Islet precursor cell (in vitro differentiated cells): Measurements from ENCODE around the gene BANF2.

Experiments used
- DNase-seq: peaks from one replicate; pipeline ENCODE4 v3.0.0-alpha.2; 2018

The BANF2 gene

DNA sequence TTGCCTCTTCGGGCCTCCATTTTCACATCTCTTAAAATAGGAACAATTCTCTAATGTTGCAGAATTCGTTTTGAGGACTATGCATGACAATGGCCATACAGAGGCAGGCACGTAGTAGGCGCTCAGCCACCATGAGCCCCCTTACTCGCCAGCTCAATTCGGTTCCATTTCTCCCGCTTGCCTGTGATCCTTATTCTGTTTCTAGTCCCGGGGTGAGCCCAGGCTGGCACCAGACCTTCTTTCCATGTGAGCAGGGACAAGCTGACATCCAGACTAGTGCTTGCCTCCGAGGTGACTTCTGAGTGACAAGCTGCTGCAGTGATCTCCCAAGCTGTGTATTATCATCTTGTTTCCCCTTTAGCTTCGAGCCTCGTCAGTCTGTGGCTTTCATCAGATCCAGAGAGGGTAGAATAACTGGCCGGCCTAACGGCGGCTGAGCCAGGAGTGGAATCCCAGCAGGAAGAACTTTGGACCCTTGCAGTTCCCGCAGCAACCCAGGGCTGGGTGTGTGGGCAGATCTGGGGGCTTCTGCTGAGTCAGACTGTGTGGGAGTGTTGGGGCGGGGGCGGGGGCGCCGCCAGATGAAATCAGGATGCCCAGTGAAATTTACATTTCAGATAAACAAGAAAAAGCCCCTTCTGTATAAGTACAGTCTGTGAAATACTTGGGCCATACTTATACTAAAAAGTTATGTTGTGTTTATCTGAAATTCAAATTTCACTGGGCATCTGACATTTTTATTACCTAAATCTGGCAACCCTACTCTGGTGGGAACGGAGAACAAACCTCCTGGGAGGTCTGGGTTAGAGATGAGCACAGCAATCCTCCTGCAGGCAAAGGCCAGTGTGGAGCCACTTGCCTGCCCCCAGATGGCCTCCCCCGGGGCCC, 10.9 kb downstream of the BANF2 start:
- DNase-seq: peak; percentile 69

DNA sequence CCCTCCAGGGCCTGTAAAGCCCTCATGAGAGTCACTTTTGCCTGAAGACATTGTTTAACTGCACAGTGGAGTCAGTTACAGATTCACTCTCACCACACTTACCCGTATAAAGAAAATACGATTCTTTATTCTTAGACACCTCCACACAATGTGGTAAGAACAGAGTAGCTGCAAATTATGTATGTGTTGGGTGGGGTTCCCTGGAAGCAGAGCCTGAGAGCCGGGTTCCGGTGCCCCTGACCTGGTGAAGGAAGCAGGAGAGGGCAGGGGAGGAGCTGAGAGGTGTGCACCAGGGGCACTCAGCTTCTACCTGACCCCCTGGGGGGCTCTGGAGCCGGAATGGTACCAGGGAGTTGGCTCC, 11.5 kb downstream of the BANF2 start:
- DNase-seq: no peak

DNA sequence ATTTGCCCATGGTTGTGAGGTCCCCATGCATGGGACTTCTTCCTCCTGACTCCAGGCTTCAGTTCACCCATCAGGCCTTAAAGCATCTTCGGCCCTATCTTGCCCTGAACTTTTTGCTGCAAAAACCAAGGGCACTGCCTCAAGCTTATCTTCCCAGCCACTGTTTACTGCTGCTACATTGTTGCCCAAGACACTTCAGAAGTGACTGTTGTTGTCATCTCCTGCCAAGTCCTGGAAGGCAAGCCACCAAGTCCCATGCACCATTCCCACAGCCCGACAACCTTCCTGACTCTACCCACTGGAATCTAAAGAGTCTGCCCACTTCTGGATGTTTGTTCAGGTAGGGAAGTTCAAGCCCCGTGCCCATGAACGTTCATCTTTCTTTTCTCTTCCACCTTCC, 12.4 kb downstream of the BANF2 start:
- DNase-seq: no peak

DNA sequence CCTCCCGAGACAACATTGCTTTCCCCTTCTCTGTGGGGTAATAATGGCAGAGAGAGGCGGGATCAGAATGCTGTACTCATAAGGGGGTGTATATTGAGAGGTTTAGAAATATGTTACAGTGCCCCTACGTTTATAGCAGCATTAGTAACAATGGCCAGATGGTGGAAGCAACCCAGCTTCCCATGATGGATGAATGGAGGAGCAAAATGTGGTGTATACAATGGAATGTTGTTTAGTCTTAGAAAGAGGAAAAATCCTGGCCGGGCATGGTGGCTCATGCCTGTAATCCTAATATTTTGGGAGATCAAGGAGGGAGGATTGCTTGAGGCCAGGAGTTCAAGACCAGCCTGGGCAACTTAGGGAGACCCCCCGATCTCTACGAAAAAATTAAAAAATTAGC, 12.9 kb downstream of the BANF2 start:
- DNase-seq: no peak

DNA sequence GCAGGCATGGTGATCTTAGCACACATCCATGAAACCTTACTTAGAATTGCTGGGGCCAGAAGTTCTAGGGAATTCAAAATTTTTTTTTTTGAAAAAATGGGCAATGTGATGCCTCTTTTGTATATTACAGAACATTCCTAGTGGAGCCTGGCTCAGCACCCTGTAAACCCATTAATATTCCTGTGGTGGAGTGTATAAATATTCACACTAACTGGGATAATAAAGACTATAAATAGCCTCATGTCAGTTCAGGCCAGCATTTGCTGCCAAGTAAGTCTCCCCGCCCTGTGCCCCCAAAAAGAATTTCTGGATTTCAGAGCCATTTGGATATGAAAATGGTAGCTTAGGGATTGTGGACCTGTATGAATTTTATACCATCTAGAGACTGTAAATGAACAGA, 14.8 kb downstream of the BANF2 start:
- DNase-seq: no peak

DNA sequence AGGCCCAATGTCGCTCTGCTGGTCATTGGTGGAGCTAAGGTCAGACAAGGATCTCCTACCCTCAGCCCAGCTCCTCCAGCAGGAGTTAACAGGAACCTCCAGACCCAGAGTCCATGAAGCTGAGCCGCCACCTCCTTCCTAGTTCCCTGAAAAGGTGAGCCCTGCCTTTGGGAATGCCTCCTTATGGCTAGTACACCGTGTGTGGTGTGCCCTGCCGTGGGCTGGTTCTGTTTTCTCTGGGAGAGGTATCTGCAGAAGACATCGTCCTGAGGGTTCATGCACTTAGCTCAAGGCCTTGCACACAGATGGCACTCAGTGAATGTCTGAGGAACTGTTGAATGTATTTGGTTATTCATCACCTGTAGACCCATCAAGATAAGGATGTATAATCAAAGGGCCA, 15.3 kb downstream of the BANF2 start:
- DNase-seq: no peak

DNA sequence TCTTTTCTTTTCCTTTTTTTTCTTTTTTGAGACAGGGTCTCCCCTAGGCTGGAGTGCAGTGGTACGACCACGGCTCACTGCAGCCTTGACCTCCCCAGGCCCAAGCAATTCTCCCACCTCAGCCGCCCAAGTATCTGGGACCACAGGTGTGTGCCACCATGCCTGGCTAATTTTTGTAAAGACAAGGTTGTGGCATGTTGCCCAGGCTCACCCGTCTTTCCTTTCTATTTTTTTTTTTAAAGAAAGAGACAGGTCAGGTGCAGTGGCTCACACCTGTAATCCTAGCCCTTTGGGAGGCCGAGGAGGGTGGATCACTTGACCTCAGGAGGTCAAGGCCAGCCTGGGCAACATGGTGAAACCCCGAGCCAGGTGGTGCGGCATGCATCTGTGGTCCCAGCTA, 16.6 kb downstream of the BANF2 start:
- DNase-seq: no peak

DNA sequence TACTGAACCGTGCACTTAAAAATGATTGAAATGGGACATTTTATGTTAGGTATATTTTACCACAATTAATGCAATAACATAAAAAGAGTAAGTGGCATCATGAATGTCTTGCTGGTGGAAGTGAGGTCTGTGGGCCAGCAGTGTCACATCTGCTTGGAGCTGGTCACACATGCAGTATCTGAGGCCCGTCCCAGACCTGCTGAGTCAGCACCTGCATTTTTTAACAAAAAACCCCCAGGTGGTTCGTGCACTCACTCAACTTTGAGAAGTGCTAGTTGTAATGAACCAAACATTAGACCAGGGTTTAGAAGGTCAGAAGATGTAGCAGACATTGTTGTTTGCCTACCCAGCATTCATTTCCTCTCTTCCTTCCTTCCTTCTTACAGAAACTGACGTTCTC, 21.0 kb downstream of the BANF2 start:
- no peak for DNase-seq

DNA sequence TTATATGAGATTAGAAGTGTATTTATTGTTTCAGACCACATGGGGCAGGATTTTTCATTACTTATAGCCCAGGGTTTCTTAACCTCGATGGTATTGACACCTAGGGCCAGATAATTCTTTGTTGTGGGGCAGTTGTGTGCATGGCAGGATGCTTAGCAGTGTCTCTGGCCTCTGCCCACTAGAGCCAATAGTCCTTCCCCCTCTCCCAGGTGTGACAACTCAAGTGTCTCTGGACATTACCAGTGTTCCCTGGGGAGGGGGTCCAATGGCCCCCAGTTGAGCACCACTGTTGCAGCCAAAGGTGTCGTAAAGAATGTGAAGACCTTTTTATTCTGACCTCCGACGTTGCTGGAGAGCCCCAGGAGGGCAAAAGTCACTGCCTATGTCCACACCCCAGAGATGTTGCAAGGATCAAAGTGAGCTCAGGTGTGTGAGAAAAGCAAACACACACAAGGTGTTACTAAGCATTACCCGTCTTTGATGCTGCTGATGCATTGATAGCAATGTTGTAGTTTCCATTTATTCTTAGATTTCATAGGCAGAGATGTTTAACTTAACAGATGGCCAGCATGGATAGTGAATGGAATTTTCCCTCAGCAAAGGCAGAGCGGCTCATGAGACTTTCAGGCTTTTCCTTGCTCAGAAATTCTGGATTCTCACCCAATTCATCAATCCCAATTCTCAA, 22.2 kb downstream of the BANF2 start:
- no peak for DNase-seq

DNA sequence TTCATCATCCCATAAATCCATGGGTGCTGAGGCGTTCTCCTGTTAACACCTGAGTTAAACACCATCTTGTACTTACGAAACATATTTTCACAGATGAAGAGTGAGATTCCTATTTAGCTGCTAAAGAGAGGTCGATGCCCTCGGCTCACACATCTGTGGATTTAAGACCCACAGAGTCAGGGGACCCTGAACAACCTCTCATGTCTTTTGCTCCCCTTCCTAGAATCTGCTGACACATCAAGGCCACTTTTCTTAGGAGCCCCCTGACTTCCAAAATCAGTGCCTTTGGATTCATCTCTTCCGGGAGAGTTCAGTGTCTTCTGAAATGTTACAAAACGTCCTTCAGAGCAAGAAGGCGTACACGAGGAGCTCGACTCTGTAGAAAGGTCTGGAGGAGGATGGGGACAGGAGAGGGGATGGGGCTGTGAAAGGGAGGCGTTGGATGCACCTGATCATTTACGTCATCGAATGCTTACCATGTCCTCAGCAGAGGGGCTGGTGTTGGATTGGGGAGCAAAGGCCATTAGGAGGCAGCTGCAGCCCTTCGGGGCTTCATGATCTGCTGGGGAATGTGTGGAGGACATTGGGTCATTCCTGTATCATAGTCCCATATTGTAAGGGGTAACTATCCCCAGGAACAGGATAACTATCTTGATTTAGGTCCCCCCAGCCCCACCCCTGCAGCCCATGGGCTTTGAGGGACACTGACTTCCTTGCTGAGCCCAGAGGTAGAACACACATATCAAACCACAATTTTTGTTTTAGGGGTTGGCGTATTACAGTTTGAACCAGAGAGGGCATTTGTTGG, 22.9 kb downstream of the BANF2 start:
- no peak for DNase-seq

DNA sequence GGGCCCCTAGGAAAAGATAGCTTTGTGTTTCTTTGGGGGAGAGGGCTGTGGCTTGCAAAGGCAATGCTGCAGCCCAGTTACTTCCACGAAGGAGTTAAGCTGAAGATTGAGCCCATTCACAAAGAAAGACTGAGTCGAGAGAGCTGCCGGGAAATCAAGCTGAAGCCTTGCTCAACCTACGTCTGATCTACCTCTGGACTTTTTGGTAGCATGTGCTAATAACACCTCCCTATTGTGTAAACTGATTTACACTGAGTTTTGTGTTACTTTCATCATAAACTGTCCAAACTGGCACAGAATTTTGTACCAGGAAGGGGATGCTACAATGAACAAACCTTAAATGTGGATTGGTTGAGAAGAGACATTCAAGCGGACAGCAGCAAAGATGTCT, 23.5 kb downstream of the BANF2 start:
- DNase-seq: no peak

DNA sequence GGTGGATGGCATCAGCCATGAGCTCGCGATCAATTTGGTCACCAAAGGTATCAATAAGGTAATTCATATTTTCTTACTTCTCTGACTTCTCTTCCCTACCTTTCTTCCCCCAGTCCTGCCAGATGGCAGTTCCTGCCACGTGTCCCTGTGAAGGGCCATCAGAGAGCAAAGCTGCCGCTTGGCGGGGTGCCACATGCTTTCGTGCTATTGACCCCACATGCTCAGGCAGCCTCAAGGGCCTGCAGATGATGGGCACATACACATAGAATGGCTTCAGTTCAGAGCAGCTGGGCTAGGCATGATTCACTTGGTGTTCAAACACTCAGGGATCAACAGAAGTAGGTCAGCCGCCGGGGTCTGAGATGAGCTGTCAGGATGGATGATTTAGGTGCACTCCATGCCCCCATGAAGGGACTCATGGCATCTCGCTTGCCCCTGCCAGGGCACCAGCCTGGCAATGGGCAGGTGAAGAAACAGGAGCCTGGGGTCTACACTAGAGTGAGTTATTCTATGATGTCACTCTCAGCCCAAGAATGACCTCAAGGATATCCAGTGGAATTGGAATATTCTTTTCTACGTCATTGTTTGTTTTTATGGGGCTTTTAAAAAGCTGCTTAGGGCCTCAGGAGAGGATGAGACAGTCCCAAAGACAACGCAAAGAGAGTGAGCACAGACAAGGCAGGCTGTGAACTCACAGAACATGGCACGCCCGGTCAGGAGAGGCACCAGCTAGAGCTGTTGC, 25.5 kb downstream of the BANF2 start:
- no peak for DNase-seq

DNA sequence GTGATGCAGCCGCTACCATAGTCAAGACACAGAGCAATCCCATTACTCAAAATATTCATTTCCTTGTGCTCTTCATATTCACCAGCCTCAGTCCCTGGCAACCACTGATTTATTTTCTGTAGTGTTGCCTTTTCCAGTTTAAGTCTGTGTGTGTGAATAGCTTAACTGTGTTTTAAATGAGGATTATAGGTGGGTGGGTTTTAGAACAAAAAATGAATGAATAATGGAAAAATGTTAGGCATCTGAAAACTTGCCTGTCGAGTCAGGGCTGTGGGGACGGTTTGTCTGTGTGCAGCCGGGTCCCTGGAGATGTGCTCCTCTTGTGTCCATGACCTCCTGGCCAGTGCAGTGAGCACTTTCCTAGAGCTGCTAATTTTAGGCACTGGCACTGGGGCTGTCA, 27.1 kb downstream of the BANF2 start:
- DNase-seq: no peak

DNA sequence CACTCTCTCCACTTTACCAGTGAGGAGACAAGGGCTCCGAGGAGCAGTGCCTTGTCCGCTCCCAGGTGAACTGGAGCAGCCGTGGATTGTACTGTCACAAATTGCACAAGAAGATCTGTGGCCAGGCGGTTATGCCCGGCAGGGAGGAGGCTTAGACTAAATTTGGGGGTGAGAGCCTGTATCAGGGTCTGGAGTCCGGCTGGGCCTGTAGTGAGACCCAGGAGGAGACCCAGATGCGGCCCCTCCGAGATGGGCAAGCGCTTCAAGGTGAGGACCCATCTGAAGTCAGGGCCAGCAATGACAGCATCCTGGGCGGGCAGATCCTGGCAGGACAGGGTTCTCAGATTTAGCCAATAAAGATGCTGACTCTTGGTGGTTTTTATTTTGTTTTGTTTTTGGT, 27.6 kb downstream of the BANF2 start:
- no peak for DNase-seq

DNA sequence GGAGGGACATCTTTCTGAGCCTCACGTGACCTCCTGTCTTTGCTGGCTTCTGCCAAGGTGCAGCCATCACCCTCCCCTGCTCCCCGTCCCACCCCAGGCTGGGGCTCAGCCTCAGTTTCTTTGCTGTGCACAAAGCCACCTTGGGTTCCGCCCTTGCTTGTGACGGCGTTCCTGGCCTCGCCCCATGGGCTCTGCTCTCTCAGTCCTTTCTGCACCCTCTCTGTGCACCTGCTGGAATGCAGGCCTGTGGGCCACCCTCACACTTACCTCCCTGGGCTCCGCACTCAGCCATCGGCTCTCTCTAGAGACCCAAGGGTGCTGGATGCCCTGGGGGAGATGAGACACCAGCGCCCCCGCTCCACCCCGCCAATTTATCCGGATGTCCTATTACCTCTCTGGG, 28.3 kb downstream of the BANF2 start:
- DNase-seq: no peak

DNA sequence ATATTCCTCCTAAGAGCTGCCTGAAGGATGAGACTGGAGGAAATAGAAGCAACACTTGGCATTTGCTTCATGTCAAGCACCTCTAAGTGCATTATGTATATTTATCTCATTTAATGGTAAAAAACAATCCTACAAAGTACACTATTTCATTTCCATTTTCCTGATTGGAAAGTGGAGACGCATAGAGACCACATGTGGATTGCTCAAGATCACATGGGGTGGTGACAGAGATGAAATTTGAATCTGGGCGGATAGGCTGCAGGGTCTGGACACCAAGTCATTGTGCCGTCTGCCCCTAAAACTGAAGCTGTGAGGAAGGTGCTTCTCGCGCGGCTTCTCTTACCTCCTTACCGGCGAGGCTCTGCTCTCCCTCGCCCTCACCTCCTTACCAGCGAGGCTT, 30.3 kb downstream of the BANF2 start:
- DNase-seq: no peak

DNA sequence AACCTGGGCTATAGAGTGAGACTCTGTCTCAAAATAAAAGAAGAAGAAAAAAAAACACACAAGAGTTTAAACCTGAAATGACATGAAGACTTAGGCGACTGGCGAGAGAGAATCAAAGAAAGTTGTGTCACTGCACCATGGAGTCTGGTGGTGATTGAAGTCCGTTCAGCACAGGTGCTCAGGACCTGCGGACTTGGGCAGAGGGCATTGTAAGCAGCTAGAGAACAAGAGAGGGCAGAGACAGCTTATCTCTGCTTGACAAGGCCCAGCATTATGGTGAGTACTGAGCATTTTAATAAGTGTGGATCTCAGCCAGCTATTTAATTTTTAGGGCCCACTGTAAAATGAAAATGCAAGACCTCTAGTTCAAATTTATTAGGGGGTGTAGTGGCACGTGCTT, 31.5 kb downstream of the BANF2 start:
- no peak for DNase-seq

DNA sequence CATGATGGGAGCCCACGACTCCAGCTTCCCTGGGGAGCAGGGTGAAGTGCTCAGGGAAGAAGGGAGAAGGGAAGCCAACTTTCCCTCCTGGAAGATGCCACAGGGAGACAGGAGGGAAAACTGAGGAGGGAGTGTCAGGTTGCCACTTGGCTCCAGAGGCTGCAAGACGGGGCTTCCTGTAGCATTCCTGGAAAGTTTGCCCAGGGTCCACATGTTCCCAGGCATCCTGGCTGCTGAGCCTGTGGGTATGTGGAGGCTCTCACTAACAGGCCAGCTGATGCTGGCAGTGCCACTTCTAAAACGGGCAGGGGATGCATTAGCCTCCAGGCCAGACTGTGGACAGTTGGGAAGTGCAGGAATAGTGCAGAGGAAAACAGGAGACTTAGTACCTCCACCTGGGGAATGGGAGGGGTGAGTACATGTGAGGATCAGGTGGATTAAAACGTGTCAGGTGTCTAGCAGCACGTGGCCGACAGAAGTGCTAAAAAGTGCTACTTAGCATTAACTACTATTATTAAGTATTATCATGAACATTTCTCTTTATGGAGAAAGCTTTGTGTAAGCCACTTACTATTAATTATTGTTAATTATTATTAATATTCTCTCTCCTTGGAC, 33.2 kb downstream of the BANF2 start:
- no peak for DNase-seq

DNA sequence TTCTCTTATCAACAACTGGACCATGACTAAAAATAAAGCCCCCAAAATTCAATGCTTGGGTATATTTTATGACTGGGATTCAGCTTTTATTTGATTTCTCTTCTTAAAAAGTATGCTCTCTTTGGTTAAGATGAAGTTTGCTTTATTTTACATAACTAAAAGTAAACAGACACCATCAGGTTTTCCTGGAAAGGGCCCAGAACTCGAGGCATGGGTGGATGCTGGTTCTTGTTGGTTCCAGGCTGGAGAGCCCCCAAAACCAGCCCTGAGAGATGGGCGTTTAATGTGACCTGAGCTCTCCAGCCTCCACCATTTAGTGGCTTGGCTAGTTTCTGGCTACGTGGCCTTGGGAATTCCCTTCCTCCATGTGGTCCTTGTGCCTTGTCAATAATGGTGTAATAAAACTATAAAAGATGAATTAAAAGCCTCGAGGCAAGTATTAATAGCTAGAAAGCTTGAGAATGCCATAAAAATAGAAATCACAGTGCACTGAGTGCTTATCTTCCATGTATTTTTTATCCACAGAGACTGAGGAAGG, 34.1 kb downstream of the BANF2 start:
- no peak for DNase-seq

DNA sequence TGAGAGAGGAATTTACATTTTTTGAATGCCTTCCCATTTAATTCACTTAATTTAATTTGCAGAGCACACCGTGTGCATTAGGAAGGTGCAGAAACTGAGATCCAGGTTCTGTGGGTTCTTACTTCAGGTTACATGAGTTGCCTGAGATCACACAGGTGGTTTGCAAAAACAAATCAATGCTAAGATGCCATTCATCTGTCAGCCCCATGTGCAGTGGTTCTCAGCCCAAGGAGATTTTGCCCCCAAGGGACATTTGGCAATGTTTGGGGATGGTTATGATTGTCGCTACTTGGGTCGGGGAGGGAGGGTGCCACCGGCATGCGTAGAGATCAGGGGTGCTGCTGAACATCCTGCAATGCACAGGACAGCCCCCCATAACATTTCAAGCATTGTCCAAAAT, 34.6 kb downstream of the BANF2 start:
- no peak for DNase-seq

DNA sequence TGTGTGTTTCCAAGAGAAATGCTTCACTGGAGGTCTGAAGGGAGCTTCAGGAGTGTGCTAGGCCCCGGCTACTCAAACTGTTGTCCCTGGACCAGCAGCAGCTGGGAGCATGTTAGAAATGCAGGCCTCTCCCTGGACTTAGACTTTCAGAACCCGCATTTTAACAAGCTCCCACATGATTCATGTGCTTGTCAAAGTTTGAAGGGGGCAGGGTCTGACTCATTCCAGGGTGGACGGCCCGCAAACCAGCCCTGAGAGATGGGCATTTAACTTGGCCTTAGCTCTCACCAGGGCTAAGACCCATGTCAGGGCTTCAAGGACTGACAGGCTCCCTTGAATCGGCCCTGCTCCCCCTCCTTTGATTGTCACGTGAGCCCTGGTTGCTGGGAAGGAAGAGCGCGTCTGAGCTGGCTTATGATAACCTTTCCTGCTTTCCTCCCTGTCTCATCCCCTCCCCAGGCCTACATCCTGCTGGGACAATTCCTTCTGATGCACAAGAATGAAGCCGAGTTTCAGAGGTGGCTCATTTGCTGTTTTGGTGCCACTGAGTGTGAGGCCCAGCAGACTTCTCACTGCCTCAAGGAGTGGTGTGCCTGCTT, 35.5 kb downstream of the BANF2 start:
- DNase-seq: peak; percentile 83
